Stimulated activated CD4-positive, alpha-beta T cell treated with anti-CD3 and anti-CD28 coated beads, Interleukin-4, amount 100 ng/mL, for 48 hours (primary cell): ENCODE measurements around the gene CD53.
A peak's percentile ranks its signal among the peaks of the same experiment; 100 is the strongest.
"Not testable (repeated sequence)": the region's sequence is repeated elsewhere in the genome, so short reads cannot be mapped to it uniquely, and the experiment has no call there.

Experiments used
- DNase-seq, 2 donors: peaks; one replicate each; pipeline ENCODE4 v3.0.0-alpha.2; 2020; ENCODE audit warnings: low read depth in 2 of 2

The CD53 gene

DNA sequence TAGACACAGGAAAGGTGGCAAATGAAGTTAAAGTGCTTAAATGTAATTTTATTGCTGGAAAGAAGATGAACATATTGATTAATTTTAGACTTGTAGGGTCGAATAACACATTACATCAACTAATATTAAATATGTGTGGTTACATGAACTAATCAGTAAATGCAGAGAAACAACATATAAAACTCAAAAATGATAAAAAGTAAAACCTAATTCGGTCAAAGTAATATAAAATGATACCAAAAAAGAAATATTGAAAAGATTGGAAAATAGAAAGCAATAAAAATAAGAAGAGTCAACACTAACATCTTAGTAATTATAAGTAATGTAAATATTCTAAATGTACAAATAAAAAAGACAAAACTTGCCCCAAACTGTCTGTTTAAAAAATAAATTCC, 43.3 kb downstream of the CD53 start:
- DNase-seq: no peak

DNA sequence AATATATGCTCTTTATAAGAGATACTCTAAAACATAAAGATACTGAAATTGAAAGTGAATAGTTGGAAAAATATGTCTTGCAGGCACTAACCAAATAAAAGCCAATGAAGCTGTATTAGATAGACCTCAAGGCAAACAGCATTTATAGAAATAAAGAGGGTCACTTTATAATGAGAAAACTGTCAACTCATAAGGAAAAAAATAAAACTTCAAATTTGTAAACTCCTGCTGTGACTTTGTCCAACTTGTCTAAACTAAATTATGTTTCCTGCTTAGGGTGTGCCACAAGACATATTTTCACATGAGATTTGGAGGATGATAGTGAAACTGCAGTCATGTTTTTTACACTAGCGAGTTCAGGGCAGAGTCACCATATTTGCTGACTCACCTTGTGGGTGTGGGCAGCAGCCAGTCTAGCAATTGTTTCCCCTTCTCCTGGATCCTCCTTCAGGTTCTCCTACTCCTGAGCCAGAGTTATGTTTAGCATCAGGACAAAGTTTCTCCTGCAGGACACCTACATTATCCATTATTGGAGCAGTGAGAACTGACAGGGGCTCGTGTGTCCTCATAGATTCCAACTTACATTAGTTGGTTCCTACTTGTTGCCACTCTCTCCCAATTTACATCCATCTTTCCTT, 43.8 kb downstream of the CD53 start:
- DNase-seq: peak in 1 of 2 donors; percentile 15

DNA sequence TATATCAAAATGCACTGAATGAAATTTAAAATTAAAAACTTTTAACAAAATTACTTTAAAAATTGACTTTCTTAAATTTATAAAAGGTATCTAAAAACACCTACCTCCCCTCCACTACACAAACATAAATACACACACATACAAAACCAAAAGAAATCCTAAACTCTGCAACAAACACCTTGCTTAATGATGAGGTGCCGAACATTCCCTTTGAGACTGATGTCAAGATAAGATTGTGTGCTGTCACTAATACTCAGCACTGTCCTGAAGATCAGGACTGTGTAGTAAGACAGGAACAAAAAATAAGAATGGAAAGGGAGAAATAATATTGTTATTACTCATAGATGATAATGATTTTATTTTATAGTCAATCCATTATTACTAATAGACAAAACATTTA, 45.1 kb downstream of the CD53 start:
- DNase-seq: no peak

DNA sequence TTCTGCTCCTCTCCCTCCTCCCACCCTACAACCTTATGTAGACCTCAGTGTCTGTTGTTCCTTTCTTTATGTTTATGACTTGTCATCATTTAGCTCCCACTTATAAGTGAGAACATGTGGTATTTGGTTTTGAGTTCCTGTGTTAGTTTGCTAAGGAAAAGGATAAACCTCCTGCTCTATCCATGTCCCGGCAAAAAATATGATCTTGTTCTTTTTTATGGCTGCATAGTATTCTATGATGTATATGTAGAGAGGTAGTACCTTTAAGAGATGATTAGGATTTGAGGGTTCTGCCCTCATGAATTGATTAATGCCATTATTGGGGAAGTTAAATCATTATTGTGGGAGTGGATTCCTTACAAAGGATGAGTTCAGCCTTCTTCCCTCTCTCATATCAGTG, 49.0 kb downstream of the CD53 start:
- DNase-seq: no peak

DNA sequence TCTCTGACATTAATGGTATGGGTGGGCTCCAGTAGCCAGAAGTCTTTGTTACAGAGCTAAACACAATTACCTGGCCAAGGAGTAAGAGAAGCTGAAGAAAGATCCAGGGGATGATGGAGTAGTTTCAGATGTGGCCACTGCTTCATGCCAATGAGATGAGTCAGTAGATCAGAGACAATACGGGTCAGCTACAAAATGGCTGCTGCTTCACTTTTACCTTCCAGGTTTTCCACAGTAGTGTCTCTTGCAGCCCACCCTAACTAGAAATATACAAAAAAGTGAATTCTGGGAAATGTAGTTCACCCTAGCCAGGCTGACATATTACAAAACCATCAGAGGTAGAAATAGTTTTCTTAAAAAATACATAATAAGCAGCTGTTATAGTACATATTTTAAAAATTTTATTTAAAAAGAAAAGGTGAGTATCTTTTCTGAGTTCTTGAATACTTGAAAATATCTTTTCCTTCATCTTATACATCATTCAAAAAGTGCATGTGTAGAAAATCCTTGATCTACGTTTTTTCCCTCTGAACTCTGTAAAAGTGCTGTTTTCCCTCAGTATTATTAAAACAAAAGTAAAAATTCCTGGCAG, 54.6 kb downstream of the CD53 start:
- no peak for DNase-seq

DNA sequence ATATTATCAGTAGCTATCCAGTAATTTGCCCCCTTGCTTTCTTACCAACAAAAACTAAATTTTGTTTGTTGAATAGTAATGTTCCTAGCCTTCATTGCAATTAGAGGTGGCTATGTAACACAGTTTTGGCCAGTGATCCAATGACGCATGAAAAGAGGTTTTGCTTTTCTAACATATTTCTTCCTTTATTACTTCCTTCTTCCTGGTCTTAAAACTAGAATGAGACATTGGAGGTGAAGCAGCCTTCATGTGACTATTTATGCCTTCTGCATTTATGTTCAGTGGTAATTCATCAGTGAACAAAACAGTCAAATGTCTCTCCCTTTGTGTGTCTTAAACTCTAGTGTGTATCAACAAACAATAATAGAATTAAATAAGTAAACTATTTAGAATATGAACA, 55.2 kb downstream of the CD53 start:
- no peak for DNase-seq

DNA sequence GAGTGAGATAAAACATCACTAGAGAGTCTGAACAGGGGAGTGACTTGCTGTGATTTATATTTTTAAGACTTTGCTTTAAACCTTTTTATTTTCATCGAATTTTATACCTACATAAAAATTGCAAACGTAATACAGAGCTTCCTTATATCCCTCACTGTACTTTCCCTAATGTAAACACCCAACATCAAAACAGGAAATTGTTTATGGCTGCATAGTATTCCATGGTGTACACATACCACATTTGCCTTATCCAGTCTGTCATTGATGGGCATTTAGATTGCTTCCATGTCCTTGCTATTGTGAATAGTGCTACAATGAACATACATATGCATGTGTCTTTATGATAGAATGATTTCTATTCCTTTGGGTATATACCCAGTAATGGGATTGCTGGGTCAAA, 56.0 kb downstream of the CD53 start:
- DNase-seq: no peak

DNA sequence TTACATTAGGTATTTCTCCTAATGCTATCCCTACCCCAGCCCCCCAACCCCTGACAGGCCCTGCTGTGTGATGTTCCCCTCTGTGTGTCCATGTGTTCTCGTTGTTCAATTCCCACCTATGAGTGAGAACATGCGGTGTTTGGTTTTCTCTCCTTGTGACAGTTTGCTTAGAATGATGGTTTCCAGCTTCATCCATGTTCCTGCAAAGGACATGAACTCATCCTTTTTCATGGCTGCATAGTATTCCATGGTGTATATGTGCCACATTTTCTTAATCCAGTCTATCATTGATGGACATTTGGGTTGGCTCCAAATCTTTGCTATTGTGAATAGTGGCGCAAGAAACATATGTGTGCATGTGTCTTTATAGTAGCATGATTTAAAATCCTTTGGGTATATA, 58.1 kb downstream of the CD53 start:
- DNase-seq: not testable (repeated sequence)

DNA sequence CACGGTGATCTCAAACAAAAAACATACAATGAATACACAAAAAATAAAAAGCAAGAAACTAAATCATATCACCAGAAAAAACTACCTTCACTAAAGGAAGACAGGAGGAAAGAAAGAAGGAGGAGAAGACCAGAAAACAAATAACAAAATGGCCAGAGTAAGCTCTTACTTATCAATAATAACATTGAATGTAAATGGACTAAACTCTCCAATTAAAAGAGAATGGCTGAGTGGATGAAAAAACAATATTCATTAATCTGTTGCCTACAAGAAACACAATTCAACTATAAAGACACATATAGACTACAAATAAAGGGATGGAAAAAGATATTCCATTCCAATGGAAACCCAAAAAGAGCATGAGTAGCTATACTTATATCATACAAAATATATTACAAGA, 63.6 kb downstream of the CD53 start:
- DNase-seq: no peak

DNA sequence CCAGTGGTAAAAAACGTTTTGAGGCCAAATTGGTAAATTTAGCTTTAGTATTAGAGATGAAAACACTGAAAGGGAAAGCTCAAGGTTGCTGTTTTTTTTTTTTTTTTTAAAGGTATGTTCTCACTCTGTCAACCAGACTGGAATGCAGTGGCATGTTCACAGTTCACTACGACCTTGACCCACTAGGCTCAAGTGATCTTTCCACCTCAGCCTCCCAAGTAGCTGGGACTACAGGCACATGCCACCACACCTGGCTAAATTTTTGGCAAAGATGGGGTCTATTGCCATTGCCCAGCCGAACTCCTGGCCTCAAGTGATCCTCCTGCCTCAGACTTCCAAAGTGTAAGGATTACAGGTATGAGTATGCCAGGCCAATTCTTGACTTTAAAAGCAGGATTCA, 71.9 kb downstream of the CD53 start:
- no peak for DNase-seq

DNA sequence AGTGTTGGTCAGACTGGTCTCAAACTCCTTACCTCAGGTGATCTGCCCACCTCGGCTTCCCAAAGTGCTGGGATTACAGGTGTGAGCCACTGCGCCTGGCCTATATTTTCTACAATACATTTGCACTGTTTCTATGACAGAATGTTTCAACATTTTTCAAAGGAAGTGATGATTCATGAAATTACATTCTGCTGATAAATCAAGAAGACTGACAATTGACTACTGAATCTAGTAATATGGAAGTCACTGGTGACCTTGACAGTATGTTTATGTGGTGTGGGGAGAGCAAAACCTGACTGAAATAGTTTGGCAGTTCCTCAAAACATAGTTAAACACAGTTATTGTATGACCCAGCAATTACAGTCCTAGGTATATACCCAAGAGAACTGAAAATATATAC, 72.7 kb downstream of the CD53 start:
- no peak for DNase-seq

DNA sequence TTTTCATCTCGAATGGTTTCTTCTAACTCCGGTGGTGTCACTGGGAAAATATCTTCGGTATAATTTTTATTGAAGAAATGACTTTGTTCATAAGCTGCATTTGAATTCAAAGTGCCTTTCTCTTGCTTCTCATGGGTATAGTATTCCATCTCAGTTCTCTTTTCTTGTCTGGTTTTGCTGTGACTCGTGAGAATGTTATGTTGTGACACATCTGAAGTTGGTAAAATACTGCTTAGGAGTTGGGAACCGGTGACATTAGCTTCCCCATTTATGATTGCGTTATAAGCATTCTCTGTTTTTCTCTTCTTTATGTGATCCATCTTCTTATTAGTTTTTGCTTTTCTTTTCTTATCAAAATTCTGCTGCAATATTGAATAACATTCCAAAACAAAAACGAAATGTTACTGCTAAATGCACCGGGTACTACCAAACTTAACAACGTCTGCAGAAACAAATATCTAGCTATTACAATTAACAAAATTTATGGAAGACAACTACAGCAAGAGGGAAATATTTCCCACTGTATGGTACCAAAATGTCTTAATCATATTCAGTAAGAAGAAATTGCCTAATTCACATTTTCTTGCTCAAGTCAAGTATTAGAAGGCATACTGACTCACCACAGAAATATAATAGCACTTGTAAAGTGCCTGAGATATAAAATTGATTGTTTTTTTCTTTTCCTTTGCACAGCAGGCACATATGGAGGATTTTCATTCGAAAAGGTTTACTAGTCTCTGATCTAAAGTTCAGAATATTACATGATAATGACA, 75.3 kb downstream of the CD53 start:
- no peak for DNase-seq
